Stimulated activated CD8-positive, alpha-beta memory T cell treated with anti-CD3 and anti-CD28 coated beads, Interleukin-2, amount 100 ng/mL, for 1 hour (primary cell): ENCODE measurements around the gene SVIL.
"Not testable (repeated sequence)": the region's sequence is repeated elsewhere in the genome, so short reads cannot be mapped to it uniquely, and the experiment has no call there.

ENCODE experiments used
- DNase-seq, 2 donors: peaks; one replicate each; pipeline ENCODE4 v3.0.0-alpha.2; 2020; ENCODE audit warnings: low read depth in 2 of 2

SVIL gene

GRCh38 chr10:29600067-29600466, 34.7 kb downstream of the SVIL start:
- DNase-seq = no peak

DNA sequence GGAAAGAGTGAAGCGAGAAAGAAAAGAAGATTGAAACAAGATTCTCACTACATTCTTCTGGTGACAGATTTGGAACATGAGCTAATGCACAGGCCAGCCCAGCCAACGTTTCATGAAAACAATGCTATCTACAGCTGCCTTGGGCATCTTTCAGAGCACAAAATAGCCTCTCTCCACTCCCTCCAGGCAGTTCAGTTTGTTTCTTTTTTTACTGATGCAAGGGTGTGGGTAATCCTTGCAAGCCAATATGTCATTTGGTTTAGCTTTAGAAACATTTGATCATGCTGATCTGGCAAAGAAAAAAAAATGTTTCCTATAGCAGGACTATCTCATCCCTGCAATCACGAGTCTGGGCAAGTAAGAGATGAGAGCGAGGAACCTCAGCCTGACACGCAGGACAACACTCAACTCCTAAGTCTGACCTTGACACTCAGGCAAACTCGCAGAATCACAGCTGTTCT, 35.9 kb downstream of the SVIL start:
- no peak for DNase-seq

DNA sequence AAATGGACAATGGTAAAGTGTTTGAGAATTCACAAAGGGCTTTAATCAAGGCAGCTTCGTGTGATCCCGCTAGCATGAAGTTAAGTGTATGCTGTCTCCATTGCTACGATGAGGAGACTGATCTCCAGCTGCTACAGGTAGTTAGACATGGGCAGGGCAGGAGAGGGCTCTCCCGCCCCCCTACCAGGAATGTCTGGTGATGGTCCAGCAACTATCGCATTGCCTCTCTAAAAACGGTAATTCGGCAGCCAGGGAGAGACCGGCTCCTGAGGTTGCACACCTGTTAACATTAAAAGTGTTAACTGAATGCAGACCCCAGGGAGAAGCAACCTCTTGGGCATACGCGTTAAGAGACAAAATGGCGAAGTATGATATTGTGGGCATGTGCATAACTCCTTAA, 37.9 kb downstream of the SVIL start:
- DNase-seq = no peak

- no peak for DNase-seq
Measured at GRCh38 chr10:29596356-29596755, 38.4 kb downstream of the SVIL start.

DNA sequence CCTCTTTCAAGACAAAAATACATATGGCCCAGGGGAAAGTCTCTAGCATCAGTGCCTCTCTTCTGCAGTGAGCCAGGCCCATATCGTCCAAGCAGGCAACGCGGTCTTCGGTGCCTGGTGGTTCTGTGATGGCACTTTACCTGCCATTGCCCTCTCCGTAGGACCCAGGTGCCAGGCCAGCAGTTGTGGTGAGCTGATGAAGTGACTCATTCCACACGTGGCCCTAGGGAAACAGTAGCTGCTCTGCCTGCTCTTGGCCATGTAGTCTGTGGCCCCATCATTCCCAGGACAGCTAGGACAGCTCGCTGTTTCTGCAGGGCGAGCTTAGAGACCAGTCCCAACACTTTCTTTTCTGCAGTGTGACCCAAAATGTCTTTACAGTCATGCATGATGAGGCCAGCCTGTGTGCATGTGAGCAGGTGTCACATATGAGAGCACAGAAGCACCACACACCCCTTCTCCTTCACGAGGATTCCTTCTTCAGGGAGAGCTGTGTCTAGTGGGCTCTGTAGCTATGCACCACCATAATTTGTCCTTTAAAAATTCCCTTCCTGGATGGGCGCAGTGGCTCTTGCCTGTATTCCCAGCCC, 39.0 kb downstream of the SVIL start:
- DNase-seq = no peak

GRCh38 chr10:29595146-29595545, 39.6 kb downstream of the SVIL start:
- no peak for DNase-seq

DNA sequence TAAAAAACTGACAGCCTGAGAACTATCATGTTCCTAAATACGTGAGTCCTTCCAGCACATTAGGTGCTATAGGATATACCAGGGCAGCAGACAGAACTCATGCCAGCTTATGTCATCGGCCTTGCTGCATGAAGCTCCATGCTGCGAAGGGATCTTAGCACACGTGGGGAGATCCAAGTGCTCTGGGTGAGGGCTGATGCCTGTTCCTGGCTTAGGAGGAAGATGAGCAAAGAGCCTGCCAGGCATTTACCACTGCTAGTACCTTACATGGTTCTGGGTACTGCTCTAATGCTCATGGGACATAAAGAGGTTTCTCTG, 43.2 kb downstream of the SVIL start:
- no peak for DNase-seq

DNA sequence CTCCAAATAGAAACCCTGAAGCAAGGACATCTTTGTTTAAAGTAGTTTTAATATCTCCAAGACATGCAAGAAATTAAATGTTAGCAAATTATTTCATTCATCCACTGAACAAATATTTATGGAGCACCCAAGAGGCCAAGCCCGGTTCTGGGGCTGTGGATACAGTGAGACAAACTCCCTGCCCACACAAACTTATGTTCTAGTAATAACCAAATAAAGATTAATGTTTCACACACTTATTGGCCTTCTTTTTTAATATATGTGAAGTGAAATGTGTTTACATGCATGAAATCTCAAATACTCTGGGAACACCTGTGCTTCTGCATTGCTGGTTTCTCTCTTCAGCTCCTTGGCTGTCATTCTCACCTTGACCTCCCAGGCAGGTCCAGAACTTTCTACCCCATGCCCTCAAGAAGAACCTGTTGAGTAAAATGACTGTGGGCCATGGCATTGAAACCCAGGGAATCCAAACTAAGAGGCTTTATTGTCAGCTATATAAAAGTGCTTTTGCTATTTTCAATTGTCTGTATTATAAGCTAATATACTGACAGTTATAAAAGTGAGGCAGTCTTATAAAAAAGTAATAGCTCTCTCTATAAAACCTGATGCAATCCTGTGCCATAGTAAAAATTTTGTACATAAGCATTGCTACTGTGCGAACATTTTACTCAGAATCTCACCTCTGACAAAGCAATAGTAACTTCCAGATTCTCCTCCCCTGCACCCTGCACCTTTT, 43.7 kb downstream of the SVIL start:
- DNase-seq = no peak

GRCh38 chr10:29588629-29589421, 45.9 kb downstream of the SVIL start:
- DNase-seq = no peak

GRCh38 chr10:29587750-29588628, 46.8 kb downstream of the SVIL start:
- not testable (repeated sequence) for DNase-seq

GRCh38 chr10:29587102-29587749, 47.5 kb downstream of the SVIL start:
- not testable (repeated sequence) for DNase-seq

GRCh38 chr10:29586509-29586908, 48.3 kb downstream of the SVIL start:
- no peak for DNase-seq

DNA sequence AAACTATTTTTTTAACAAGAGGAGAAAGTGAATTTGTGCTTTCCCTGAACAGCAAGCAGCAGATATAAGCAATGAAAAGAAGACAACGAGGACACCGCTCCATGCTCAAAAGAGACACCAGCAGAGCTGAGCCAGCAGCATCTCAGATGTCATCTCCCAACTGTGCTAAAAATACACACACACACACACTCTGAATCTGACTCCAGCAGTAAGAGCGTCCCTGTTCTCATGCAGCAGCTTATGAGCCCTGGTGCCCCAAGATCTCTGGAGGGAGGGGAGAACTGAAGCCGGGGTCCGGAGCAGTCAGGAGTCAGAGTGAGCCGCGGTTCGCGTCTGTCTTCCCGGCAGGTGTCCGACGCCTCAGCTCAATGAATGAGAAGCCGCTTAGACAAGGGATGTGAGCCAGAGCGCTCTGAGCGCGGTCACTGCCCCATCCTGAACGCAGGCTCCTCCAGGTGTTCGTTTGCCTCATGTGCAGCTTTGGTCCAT, 49.2 kb downstream of the SVIL start:
- DNase-seq = no peak

- DNase-seq = no peak
Measured at GRCh38 chr10:29584436-29584835, 50.3 kb downstream of the SVIL start.

DNA sequence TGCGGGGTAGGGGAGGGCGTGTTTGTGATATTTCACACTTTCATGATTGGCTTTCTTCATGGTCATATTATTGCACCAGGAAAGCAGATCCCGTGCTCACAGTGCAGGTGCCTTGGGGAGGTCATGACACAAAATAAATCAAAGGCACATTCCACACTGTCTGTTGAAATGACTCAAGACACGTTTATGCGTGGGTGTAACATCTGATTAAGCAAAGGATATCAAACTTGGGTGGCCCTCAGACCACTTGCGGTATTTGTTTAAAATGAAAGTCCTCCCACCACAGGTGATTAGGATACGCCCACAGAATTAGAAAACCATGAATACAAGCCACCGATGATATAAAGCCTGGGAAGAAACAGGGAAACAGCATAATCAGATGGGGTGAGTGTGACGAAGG, 51.1 kb downstream of the SVIL start:
- DNase-seq = no peak

GRCh38 chr10:29582769-29583168, 52.0 kb downstream of the SVIL start:
- not testable (repeated sequence) for DNase-seq

- DNase-seq = no peak
Measured at GRCh38 chr10:29579455-29579970, 55.3 kb downstream of the SVIL start.

- DNase-seq = no peak
Measured at GRCh38 chr10:29578457-29578856, 56.3 kb downstream of the SVIL start.

- no peak for DNase-seq
Measured at GRCh38 chr10:29576681-29577080, 58.1 kb downstream of the SVIL start.

DNA sequence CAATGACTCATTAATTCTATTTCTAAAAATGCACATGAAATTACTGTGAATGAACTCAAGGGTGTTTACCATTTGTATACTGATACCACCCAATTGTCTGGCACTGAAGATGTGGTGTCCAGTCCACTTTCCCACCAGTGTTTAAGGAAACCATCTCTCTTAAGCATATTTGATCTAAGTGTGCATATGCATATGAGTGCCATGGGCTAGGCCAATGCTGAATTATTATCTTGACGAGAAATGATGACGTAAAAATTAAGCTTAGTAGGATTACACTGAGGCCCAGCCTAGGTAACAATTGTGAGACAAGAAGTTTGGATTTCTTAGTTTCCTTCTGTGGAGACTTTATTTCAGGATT, 59.7 kb downstream of the SVIL start:
- DNase-seq = no peak
